GM12878 (cell line): ENCODE data around the gene KCNAB2. TPM values are rescaled to one million over a fixed set of nuclear protein-coding genes. Genes with fewer than 3 reads are reported as not detected.

Experiments
- BCL11A ChIP-seq: IDR thresholded peaks from 2 replicates; pipeline ENCODE4 v1.6.1; 2011; ENCODE audit warnings: low read depth, low read length
- JUNB ChIP-seq: IDR thresholded peaks from 2 replicates; pipeline ENCODE4 v1.6.1; 2016; ENCODE audit warnings: antibody characterized with exemption, mild to moderate bottlenecking
- POU2F2 ChIP-seq: IDR thresholded peaks from 3 replicates; pipeline ENCODE4 v1.6.1; 2011; ENCODE audit warnings: low read depth, mild to moderate bottlenecking, low read length, borderline replicate concordance
- RFX5 ChIP-seq: IDR thresholded peaks from 2 replicates; pipeline ENCODE4 v1.6.1; 2011; ENCODE audit warnings: low read depth, low read length, improper control_type of control experiment
- SMAD1 ChIP-seq: fragments of 450-650 bp; IDR thresholded peaks from 2 replicates; pipeline ENCODE4 v1.6.1; 2018; ENCODE audit warnings: mild to moderate bottlenecking, low read depth; ENCODE audit not compliant: partially characterized antibody
- TARDBP ChIP-seq: IDR thresholded peaks from 2 replicates; pipeline ENCODE4 v1.6.1; 2016; ENCODE audit warnings: borderline replicate concordance
- ZBTB33 ChIP-seq: fragments of 450-650 bp; IDR thresholded peaks from 2 replicates; pipeline ENCODE4 v1.6.1; 2017; ENCODE audit warnings: mild to moderate bottlenecking
- ZNF622 ChIP-seq: fragments of 450-650 bp; IDR thresholded peaks from 2 replicates; pipeline ENCODE4 v1.6.1; 2017; ENCODE audit warnings: mild to moderate bottlenecking, inconsistent platforms
- polyA plus RNA-seq, 11 experiments: library from polyadenylated mRNA; depleted of rRNA in 4 of 11; unstranded in 6 of 11; stranded (reverse) in 5 of 11; fragments of >200 nt; fragmentation: Nextera tagmentation in 4 of 11; fragmentation: Illumina TruSeq in 1 of 11; extraction: Ambion mirVana in 4 of 11; extraction: Trizol in 1 of 11; gene quantifications; 1 replicate in 1 of 11; 2 replicates in 10 of 11; pipeline versions ENCODE4 v1.2.1 to v1.2.3, GENCODE V29; 2011 to 2016; ENCODE audit warnings: inconsistent platforms in 2 of 11, missing spikeins in 2 of 11, low read depth in 1 of 11
- total RNA-seq, 4 experiments: library from RNA; depleted of rRNA in 3 of 4; stranded (reverse); fragments of >200 nt in 3 of 4; fragmentation: Illumina TruSeq in 1 of 4; extraction: Trizol in 1 of 4; gene quantifications; 2 replicates each; pipeline versions ENCODE4 v1.2.1 to v1.2.3, GENCODE V29; 2013 to 2021
- TF ChIP-seq, protein P1 (sequence below): fragments of 450-650 bp; conservative IDR thresholded peaks from 2 replicates; pipeline ENCODE4 v1.6.1; 2017; ENCODE audit warnings: mild to moderate bottlenecking, moderate library complexity
- TF ChIP-seq, protein P2 (sequence below): IDR thresholded peaks from 2 replicates; pipeline ENCODE4 v1.6.1; 2011; ENCODE audit warnings: borderline replicate concordance, low read depth, mild to moderate bottlenecking, moderate library complexity, low read length; ENCODE audit not compliant: insufficient read depth, poor library complexity, severe bottlenecking
- TF ChIP-seq, protein P3 (sequence below), 3 experiments: IDR thresholded peaks in 2 of 3; conservative IDR thresholded peaks in 1 of 3; 2 replicates each; pipeline ENCODE4 v1.5.1; 2011; ENCODE audit warnings: low read depth in 3 of 3, low read length in 3 of 3, mild to moderate bottlenecking in 3 of 3, control low read depth in 2 of 3, moderate library complexity in 2 of 3, inconsistent platforms in 1 of 3, mixed read lengths in 1 of 3; ENCODE audit not compliant: control insufficient read depth in 2 of 3, insufficient read depth in 1 of 3; ENCODE audit errors: extremely low read depth in 1 of 3

Gene KCNAB2
- total and polyA plus RNA-seq, 10 of the 15 experiments (the other 5 are each of a cell fraction or from before 2014, with no cell fraction given), result 2.9 to 123 (median 62.4) TPM

DNA sequence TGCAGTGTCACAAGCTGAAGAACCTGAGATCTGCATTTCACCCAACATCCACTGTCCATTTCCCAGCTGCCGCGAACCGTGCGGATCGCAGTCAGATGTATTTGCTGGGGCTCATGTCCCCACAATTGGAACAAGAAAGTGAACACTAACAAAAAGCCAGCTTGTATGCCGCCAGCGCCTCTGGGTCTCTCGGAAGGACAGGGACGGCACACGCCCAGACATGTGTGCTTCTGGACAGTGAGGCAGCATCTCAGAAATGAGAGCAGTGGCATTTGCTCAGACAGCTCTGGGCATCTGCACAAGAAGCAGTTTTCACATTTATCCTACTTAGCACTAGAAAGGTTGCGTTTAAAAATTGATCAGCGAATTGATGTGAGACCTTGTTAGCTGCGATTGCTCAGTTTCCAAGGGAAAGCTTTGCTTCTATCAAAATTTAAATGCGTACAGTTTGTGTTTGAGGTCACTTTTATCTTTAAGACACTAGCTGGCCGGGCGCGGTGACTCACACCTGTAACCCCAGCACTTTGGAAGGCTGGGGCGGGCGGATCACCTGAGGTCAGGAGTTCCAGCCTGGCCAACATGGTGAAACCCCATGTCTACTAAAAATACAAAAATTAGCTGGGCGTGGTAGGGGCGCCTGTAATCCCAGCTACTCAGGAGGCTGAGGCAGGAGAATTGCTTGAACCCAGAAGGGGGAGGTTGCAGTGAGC, 28.7 kb downstream of the KCNAB2 start (continued):
- TF ChIP-seq POU2F2, result no peak
- TF ChIP-seq JUNB, result no peak
- TF ChIP-seq, protein P1, sequence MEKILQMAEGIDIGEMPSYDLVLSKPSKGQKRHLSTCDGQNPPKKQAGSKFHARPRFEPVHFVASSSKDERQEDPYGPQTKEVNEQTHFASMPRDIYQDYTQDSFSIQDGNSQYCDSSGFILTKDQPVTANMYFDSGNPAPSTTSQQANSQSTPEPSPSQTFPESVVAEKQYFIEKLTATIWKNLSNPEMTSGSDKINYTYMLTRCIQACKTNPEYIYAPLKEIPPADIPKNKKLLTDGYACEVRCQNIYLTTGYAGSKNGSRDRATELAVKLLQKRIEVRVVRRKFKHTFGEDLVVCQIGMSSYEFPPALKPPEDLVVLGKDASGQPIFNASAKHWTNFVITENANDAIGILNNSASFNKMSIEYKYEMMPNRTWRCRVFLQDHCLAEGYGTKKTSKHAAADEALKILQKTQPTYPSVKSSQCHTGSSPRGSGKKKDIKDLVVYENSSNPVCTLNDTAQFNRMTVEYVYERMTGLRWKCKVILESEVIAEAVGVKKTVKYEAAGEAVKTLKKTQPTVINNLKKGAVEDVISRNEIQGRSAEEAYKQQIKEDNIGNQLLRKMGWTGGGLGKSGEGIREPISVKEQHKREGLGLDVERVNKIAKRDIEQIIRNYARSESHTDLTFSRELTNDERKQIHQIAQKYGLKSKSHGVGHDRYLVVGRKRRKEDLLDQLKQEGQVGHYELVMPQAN, result no peak
- TF ChIP-seq TARDBP, result no peak
- TF ChIP-seq, protein P2, sequence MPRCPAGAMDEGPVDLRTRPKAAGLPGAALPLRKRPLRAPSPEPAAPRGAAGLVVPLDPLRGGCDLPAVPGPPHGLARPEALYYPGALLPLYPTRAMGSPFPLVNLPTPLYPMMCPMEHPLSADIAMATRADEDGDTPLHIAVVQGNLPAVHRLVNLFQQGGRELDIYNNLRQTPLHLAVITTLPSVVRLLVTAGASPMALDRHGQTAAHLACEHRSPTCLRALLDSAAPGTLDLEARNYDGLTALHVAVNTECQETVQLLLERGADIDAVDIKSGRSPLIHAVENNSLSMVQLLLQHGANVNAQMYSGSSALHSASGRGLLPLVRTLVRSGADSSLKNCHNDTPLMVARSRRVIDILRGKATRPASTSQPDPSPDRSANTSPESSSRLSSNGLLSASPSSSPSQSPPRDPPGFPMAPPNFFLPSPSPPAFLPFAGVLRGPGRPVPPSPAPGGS, result no peak
- TF ChIP-seq, protein P3, sequence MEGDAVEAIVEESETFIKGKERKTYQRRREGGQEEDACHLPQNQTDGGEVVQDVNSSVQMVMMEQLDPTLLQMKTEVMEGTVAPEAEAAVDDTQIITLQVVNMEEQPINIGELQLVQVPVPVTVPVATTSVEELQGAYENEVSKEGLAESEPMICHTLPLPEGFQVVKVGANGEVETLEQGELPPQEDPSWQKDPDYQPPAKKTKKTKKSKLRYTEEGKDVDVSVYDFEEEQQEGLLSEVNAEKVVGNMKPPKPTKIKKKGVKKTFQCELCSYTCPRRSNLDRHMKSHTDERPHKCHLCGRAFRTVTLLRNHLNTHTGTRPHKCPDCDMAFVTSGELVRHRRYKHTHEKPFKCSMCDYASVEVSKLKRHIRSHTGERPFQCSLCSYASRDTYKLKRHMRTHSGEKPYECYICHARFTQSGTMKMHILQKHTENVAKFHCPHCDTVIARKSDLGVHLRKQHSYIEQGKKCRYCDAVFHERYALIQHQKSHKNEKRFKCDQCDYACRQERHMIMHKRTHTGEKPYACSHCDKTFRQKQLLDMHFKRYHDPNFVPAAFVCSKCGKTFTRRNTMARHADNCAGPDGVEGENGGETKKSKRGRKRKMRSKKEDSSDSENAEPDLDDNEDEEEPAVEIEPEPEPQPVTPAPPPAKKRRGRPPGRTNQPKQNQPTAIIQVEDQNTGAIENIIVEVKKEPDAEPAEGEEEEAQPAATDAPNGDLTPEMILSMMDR (IDR thresholded peaks at IDR 0.05 in 2 of 3, conservative IDR thresholded peaks at IDR 0.05 in 1 of 3; ENCODE audit: control insufficient read depth in 2 of 3, extremely low read depth in 1 of 3, insufficient read depth in 1 of 3, low read depth in 3 of 3, low read length in 3 of 3), result no peak
- no peak for TF ChIP-seq SMAD1
- no peak for TF ChIP-seq ZBTB33
- TF ChIP-seq RFX5, result no peak
- TF ChIP-seq BCL11A, result no peak
- no peak for TF ChIP-seq ZNF622
